Glomerular visceral epithelial cell (primary cell): ENCODE results near the gene FAM50A.

Source experiments
- DNase-seq: peaks from one replicate; pipeline ENCODE4 v3.0.0-alpha.2; 2016; ENCODE audit errors: extremely low spot score

FAM50A gene

DNA sequence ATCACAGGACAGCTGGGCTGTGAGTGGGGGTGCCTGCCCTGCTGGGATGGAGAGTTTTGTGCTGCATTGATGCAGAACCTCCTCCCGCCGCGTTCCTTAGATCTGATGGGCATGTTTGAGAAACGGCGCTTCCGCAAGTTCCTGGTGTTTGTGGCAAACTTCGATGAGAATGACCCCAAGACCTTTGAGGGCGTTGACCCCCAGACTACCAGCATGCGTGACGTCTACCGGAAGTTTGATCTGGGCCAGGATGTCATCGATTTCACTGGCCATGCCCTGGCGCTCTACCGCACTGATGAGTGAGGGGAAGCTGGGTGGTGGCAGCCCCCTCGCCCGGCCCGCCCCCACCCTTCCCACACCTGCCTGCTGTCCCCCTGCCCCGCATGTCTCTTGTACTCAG, 4.1 kb upstream of the FAM50A start:
- DNase-seq = no peak

DNA sequence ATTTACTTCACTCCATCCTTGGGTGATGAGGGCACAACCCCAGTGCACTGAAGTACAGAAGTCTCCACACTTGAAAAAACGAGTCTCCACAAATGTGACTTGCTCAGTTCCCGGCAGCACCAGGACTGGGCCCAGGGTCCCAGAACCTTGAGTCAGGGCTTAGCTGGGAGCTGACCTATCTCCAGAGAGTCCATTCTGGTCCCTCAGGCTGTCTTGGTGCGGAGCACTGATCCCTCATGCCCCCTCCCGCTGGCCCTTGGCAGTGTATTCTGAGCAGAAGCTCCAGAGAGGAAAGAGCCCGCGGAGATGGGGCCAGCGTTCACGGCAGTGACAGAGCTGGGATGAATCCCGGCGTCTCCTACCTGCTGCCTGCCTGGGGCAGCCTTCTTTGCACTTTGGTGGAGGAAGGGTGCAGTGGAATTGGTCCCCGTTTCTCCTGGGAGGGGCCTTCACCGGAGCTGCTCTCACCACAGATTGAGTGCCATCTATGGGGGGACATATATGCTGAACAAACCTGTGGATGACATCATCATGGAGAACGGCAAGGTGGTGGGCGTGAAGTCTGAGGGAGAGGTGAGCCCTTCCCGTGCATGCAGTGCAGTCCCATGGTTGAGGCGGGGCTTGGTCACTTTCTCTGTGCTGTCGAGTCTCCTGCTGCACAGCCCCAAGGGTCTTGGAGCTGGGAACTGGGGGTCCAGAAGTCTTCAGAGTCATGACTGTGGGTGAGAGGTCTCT, 3.2 kb upstream of the FAM50A start:
- DNase-seq = no peak

DNA sequence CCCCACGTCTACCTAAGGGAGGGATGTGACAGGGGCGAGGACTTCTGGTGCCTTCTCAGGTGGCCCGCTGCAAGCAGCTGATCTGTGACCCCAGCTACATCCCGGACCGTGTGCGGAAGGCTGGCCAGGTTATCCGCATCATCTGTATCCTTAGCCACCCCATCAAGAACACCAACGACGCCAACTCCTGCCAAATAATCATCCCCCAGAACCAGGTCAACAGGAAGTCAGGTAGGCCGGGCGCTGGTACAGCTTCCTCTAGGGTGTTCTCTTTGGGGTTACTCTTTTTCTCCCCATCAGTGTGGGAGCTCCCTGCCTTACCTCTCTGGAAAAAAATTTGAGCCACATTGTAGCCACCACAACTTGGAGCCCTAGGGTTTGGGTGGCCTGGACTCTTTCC, 2.4 kb upstream of the FAM50A start:
- DNase-seq = no peak

DNA sequence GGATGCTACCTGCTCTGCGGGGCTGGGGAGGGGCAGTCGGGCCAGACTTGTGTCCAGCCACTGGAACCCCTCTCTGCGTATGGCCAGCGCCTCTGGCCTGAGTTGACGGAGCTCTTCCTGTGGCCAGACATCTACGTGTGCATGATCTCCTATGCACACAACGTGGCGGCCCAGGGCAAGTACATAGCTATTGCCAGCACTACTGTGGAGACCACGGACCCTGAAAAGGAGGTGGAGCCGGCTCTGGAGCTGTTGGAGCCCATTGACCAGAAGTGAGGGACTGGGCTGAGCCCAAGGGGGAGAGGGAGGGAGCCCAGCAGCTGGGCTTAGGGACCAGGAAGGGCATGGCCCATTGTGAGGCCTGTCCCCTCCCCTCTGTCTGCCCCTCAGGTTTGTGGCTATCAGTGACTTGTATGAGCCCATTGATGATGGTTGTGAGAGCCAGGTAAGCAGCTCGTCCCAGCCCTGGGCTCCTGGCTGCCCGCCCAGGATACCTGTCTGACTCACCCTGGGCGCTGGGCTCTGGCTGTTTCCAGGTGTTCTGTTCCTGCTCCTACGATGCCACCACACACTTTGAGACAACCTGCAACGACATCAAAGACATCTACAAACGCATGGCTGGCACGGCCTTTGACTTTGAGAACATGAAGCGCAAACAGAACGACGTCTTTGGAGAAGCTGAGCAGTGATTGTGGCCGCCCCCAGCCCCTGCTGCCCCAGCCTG, 1.8 kb upstream of the FAM50A start:
- DNase-seq = no peak

DNA sequence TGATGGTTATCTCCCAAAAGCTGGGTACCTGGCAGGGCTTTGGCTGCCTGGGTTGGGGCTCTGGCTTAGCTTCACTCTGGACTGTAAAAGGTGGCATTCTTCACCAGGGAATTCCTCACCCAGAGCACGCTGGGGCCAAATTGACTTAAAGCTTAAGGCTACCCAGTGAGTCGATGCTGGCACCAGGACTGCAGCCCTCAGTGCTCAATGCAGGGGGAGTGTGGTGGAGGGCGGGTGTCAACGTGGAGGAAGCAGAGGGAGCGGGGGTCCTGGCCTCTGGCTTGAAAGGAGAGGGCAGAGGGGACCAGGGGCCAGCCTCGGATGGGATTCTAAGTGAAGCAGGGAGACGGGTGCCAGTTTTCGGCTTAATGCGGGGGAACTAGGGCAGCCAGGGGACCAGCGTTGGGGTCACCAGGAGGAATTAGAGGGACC, 446 bp upstream of the FAM50A start:
- no peak for DNase-seq

DNA sequence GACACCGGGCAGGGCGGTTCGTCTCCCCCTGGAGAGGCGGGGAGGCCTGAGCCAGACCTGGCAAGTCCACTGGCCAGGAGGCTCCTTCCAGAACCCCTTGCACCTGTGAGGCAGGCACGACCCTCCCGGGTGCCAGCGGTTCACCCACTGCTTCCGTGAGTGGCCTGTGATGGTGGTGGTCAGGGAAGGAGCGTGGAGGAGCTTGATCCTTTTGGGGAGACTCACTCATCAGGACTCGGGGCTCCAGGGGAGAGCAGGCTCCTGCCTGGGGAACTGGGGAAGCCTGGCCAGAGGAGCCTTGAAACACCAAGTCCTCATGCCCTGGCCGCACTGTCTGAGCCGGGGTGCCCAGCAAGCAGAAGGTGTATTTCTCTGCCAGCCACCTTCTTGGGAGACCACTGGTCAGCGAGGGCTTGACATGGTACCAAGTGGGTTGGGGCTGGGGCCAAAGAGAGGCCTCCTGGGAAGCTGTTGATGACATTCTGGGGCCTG, 860 bp downstream of the FAM50A start:
- no peak for DNase-seq

DNA sequence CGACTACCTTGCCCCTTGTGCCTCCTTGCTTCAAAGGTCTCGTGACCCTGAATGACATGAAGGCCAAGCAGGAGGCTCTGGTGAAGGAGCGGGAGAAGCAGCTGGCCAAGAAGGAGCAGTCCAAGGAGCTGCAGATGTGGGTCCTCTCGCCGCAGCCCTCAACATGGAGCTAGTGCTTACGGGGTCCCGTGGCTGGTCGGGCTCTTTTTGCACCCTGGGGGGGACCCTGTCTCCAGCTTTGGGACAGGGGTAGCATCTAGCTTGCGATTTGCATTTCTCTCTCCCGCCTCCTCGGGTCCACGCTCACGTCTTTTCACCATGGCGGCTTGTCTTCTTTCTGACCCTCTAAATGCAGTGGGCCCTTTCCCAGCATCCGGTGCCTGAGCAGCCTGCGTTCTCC, 1.8 kb downstream of the FAM50A start:
- no peak for DNase-seq

DNA sequence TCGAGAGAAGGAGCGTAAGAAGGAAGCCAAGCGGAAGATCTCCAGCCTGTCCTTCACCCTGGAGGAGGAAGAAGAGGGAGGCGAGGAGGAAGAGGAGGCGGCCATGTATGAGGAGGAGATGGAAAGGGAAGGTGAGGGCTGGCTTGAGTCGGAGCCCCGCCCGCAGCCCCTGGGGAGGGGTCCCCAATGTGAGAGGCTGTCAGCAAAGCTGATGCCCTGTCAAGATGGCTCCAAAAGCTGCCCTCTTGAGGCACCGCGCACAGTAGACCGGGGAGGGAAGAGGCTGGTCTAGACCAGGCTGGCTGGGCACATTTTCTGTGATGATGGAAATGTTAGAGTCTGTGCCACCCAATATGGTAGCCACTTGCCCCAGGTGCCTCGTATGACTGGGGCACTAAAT, 2.5 kb downstream of the FAM50A start:
- DNase-seq = no peak

DNA sequence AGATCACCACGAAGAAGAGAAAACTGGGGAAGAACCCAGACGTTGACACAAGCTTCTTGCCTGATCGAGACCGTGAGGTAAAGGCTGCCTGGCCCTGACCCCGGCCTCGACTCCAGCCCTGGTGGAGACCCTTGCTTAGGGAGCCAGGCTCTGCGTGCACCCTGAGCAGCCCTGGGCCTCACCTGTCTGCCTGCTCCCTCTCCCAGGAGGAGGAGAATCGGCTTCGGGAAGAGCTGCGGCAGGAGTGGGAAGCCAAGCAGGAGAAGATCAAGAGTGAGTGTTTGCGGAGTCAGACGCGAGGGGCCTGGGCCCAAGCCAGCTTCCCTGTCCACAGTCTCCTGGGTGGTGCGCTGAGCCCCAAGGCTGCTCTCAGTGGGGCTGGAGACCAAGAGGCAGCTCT, 4.5 kb downstream of the FAM50A start:
- no peak for DNase-seq

DNA sequence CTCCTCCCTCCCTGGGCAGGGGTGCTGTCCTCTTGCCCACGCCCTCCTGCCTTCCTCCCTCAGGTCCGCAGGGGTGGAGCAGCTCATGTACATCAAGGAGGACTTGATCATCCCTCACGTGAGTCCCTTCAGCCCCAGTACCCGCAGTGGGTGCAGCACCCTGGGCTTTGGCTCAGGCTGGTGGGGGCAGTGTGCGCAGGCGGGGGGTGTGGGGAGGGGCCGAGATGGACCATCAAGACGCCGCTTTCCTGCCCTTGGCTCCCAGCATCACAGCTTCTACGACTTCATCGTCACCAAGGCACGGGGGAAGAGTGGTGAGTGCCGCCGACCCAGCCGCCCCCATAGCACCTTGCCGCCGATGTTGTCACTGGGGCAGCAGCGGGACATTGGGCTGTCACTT, 5.7 kb downstream of the FAM50A start:
- DNase-seq = no peak

DNA sequence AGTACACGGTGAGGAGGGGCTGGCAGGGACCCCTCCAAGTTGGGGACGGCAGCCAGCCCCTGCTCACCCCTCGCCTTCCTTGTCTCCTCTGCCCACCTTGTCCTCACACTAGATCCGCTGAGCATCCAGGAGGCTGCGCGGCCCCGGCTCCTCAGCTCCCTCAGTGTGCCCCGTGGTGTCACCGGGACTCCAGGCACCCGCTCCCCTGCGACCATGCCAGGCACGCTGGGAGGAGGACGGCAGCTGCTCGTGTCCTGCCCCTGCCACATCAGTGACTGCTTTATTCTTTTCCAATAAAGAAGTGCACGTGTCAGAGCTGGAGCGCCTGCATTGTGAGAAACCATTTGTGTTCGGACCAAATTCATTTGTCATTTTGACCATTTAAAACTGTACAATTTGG, 6.4 kb downstream of the FAM50A start:
- no peak for DNase-seq

DNA sequence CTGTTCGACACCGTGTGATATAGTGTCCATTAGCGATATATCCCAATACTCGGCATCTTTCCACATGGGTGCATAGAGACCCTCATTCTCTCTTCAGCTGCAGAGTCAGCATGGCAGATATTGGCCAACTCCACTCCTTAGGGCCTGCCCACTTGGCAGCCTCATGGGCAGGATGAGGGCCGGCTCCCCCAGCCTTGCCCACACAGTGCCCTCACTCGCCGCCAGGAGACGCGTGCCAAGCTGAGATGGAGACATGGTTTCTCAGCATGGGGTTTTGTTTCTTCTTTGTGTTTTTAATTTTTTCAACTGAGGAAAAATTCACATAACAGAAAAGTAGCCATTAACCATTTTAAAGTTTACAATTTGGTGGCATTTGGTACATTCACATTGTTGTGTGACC, 8.9 kb downstream of the FAM50A start:
- no peak for DNase-seq

DNA sequence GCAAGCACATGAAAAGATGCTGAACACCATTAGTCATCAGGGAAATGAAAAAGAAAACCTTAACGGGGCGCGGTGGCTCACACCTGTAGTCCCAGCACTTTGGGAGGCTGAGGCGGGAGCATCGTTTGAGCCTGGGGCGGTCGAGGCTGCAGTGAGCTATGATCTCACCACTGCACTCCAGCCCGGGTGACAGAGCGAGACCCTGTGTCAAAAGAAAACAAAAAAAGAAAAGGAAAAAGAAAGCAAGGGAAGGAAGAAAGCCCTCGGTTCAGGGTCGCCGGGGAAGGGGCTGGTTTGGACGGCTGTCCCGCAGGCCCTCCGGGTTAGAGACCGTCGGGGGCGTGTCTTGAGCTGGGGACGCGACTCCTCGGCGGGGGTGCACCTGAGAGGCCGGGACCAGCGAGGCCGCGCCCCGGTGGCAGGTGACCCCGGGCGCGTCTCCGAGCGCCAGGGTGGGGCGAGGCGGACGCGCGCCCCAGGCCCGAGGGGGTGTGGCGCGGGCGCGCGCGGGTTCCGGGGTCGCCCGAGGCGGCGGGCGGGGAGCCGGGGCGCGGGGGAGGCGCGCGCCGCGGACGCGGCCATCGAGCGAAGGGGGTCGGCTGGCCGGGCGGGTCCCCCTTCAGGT, 13.7 kb downstream of the FAM50A start:
- DNase-seq = peak; percentile 43

DNA sequence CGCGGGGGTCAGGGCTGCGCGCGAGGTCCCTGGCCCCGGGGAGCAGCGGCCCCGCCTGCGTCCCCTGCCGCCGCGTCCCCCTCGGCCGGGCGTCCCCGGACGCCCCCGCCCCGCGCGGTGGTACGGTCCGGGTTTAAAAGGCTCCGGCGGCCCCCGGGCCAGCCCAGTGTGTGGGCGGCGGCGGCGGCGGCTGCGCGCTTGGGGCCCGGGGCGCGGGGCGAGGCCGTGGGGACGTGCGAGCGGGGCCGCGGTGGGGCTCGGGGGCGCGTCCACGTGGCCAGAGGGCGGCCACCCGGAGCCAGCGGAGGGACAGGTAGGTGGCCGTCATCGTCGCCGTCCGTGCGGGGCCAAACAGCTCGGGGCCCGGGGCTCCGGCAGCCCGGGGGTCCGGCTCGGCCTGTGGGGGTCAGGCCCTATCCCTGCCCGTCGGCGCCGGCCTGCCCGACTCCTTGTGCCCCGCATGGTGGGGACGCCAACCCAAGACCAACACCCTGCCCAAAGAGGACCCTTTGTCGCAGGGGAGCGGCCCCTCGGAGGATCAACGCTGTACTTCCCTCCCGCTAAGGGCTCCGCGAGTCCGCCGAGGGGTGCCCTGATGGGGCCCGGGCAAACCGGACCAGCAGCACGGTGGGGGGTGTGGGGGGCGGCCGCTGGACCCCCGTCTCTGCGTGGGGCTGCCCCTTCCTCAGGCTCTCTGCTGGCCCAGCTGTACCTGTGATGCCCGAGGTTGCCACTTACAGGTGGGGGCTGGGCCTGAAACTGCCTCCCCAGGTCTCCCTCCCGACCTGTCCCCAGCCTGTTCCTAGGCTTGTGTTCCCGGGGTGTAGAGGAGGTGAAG, 14.4 kb downstream of the FAM50A start, which contains the start of gene PLXNA3:
Gene PLXNA3, plus strand, starts transcription at position 166 of the 838 bp plus-strand sequence. CDS start 1,903 bp downstream, outside the sequence.
- DNase-seq = peak; percentile 54

DNA sequence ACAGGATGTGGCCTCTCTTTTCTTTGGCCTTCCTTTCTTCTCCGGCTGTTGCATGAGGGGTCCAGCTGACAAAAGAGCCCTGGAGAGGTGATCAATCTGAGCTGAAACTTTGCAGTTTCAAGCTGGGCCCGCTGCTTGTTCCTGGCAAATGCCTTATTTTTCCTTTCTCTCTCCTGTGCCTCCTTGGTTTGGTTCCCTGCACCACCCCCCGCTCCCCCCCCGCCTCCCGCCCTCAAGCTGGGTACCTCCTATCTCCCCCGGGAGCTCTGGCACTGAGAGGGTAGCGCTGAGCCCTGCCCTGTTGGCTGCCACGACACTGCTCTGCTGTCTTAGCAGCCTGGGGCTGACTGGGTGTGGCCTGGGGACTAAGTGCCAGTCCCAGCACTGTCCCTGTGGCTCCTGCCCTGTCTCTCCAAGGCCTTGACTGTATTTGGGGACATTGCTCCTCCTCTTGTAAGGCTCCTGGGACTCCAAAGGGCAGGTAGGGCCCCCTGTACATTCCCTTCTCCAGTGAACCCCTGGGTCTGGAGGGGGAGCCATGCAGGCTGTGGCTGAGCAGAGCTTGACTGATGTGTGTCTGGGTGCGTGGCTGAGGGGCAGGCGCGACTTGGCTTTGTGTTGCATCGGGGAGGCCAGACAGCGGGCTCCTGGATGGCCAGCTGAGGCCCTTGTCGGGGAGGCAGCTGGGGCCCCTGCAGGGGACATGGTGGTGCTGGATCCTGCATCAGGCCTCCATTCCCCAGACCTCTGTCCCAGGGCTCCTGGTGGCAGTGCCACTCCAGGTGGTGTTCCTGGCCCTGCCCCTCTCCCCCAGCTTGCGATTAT, 15.2 kb downstream of the FAM50A start:
- DNase-seq = peak; percentile 37

DNA sequence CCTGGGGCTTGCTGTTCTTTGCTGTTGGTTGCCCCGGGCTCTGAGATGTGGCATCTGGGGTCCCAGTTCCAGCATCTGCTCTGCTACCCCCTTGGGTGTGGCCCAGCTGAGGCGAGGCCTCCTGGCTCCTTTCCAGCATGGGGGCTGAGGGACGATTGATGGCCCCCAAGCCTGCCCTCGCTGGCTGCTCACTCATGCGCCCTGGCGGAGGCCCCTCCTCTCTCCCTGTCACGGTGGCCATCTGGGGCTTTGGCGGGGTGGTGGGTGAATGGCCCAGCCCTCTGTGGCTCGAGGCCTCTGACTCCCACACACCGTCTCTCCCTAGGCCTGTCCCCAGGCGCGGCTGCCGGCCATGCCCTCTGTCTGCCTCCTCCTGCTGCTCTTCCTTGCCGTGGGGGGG, 15.9 kb downstream of the FAM50A start:
- DNase-seq = no peak

DNA sequence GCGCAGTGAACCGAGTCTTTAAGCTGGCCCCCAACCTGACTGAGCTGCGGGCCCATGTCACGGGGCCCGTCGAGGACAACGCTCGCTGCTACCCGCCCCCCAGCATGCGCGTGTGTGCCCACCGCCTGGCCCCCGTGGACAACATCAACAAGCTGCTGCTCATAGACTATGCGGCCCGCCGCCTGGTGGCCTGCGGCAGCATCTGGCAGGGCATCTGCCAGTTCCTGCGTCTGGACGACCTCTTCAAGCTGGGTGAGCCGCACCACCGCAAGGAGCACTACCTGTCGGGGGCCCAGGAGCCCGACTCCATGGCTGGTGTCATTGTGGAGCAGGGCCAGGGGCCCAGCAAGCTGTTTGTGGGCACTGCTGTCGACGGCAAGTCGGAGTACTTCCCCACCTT, 16.4 kb downstream of the FAM50A start:
- DNase-seq = no peak

DNA sequence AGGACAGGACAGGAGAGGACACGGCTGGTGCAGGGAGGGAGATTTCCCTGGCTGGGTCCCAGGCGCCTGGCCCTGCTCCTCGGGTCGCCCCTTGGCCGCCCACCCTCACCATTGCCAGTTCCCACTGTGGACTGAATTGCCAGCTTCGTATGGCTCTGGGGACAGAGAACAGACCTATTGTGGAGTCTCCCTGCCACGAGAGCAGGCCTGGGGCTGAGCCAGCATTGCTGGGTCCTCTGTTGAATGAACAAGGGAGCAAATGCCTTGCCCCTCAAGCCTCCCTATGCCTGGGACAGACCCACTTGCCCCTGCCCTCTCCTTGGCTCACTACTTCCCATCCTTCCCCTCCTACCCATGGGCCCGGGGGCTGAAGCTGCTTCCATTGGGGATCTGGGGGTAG, 18.5 kb downstream of the FAM50A start:
- DNase-seq = no peak

DNA sequence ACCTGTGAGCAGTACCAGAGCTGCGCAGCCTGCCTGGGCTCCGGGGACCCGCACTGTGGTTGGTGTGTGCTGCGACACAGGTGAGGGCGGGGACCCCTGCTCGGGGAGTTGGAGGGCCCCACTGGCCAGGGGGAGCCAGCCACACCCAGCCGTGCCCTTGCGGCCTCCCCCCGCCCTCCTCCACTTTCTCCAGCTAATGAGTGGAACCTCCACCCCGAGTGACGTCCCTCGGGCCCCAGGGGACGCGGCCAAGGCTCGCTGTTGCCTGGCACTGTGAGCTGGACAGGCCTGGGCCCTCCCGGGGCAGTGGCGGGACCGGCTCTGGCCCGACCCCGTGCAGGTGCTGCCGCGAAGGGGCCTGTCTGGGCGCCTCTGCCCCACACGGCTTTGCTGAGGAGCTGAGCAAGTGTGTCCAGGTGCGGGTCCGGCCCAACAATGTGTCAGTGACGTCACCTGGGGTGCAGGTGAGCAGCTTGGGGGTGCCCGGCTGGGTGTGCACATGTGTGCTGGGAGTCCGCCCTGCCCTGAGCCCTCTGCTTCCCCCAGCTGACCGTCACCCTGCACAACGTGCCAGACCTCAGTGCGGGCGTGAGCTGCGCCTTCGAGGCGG, 19.8 kb downstream of the FAM50A start:
- DNase-seq = no peak

DNA sequence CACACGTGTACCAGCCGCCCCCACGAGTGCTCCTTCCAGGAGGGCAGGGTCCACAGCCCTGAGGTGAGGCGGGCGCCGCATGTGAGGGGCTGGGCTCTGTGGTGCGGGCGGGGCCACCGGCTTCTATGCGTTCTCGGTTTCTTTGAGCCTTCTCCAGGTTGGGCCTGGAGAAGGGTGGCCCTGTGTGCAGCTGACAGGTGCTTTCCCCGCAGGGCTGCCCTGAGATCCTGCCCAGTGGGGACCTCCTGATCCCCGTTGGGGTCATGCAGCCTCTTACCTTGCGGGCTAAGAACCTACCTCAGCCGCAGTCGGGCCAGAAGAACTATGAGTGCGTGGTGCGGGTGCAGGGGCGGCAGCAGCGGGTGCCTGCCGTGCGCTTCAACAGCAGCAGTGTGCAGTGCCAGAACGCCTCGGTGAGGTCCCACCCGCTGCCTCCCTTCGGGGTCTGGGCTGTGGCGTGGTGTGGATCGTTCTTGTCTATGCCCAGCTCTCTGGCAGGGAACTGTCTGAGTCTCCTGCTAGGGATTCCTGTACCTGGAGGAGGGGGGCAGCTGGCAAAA, 20.9 kb downstream of the FAM50A start:
- DNase-seq = no peak
